Body of pancreas (tissue), 4 donors: ENCODE data around the gene NFATC2. TPM values are rescaled to one million over a fixed set of nuclear protein-coding genes. Genes with fewer than 3 reads are reported as not detected.

Source experiments
- ATAC-seq: fragments of 150-250 bp; one replicate; pipeline ENCODE4 v1.9.1; 2016
- DNase-seq, 4 donors: peaks; one replicate each; pipeline ENCODE4 v3.0.0-alpha.2; 2019
- H3K27ac ChIP-seq, 4 donors: fragments of 200-600 bp; sonication (generic); 1 replicate in 3 of 4; 2 replicates in 1 of 4; pipeline versions ENCODE4 v1.5.1 to v1.6.1; 2016 to 2019; ENCODE audit warnings: mild to moderate bottlenecking in 1 of 4, mixed read lengths in 1 of 4, moderate library complexity in 1 of 4
- H3K27me3 ChIP-seq, 2 donors: fragments of 200-600 bp; sonication (generic); one replicate each; pipeline ENCODE4 v1.6.0; 2016; ENCODE audit warnings: mild to moderate bottlenecking in 1 of 2
- H3K36me3 ChIP-seq, 2 donors: fragments of 200-600 bp; sonication (generic); replicated peaks in 1 of 2; 2 replicates each; pipeline ENCODE4 v1.5.1; 2016; ENCODE audit warnings: low read depth in 2 of 2; ENCODE audit not compliant: insufficient read depth in 1 of 2
- H3K4me1 ChIP-seq: fragments of 200-600 bp; sonication (generic); one replicate; pipeline ENCODE4 v1.6.0; 2016
- H3K4me3 ChIP-seq, 2 donors: fragments of 200-600 bp; sonication (generic); 1 replicate in 1 of 2; 2 replicates in 1 of 2; pipeline ENCODE4 v1.5.1; 2016 to 2019
- H3K9me3 ChIP-seq, 3 donors: fragments of 200-600 bp; sonication (generic); 1 replicate in 2 of 3; 2 replicates in 1 of 3; pipeline ENCODE4 v1.5.1; 2016
- POLR2A ChIP-seq, 3 donors: fragments of 450-650 bp; IDR thresholded peaks; one replicate each; pipeline ENCODE4 v1.6.1; 2016; ENCODE audit warnings: antibody characterized with exemption in 3 of 3, mild to moderate bottlenecking in 2 of 3
- WGBS, 2 donors: methylation state at CpG; one replicate each; pipeline ENCODE4 v1.1.5; 2017; 5-methylcytosine and 5-hydroxymethylcytosine counted together
- intact Hi-C: fragments of 100-400 bp; cut with DNase I; formaldehyde crosslinking; loops from one replicate; pipeline ENCODE4 v1.15.1; 2023
- total RNA-seq, 2 donors: library from RNA; depleted of rRNA; stranded (reverse); fragments of >200 nt; gene quantifications; one replicate each; pipeline ENCODE4 v1.1.0, GENCODE V29; 2016
- TF ChIP-seq, protein P1 (sequence below), 7 experiments: fragments of 450-650 bp in 4 of 7; fragments of 200-600 bp in 3 of 7; sonication (generic) in 3 of 7; IDR thresholded peaks; one replicate each; pipeline ENCODE4 v1.5.1; 2016 to 2019; ENCODE audit warnings: antibody characterized with exemption in 7 of 7

NFATC2 gene
- total RNA-seq, 2 donors from 2014 or later, result 4.9 to 7.6 TPM

DNA sequence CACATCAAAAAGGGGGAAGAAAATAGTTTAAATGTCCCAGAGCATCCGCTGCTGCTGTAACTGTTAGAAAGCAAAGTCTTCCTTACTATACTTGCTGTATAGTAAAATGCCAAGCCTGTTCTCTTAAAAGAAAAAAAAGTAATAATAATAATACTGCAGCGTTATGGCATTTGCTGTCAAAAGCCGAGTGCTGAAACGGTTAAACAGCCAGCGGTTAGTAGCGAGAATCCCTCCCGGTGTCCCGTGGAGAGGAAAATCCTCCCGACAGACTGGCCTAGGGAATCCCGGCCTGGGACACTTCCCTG lies 19.5 kb upstream of the NFATC2 start:
- no peak overlapping the region for H3K4me3 ChIP-seq
- no peaks in the 10 kb centered on the region for H3K36me3 ChIP-seq
- no peak for DNase-seq
- ATAC-seq, result peak; percentile 6
- H3K4me1 ChIP-seq, result peaks cover 38% of the 10 kb centered on the region
- peaks cover 0 to 22% of the 10 kb centered on the region in 2 donors for H3K27me3 ChIP-seq
- WGBS, 2 donors, result 2 to 3% methylated on average over 10 of the region's 10 CpGs
- TF ChIP-seq POLR2A (IDR thresholded peaks at IDR 0.05), result no peak
- TF ChIP-seq, protein P1, sequence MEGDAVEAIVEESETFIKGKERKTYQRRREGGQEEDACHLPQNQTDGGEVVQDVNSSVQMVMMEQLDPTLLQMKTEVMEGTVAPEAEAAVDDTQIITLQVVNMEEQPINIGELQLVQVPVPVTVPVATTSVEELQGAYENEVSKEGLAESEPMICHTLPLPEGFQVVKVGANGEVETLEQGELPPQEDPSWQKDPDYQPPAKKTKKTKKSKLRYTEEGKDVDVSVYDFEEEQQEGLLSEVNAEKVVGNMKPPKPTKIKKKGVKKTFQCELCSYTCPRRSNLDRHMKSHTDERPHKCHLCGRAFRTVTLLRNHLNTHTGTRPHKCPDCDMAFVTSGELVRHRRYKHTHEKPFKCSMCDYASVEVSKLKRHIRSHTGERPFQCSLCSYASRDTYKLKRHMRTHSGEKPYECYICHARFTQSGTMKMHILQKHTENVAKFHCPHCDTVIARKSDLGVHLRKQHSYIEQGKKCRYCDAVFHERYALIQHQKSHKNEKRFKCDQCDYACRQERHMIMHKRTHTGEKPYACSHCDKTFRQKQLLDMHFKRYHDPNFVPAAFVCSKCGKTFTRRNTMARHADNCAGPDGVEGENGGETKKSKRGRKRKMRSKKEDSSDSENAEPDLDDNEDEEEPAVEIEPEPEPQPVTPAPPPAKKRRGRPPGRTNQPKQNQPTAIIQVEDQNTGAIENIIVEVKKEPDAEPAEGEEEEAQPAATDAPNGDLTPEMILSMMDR (IDR thresholded peaks at IDR 0.05), result no peak
- intact Hi-C loops, result no loop called here
- peak overlapping the region; percentile 30 to 67 (median 41) for H3K27ac ChIP-seq
- H3K9me3 ChIP-seq, result no peaks in the 10 kb centered on the region

DNA sequence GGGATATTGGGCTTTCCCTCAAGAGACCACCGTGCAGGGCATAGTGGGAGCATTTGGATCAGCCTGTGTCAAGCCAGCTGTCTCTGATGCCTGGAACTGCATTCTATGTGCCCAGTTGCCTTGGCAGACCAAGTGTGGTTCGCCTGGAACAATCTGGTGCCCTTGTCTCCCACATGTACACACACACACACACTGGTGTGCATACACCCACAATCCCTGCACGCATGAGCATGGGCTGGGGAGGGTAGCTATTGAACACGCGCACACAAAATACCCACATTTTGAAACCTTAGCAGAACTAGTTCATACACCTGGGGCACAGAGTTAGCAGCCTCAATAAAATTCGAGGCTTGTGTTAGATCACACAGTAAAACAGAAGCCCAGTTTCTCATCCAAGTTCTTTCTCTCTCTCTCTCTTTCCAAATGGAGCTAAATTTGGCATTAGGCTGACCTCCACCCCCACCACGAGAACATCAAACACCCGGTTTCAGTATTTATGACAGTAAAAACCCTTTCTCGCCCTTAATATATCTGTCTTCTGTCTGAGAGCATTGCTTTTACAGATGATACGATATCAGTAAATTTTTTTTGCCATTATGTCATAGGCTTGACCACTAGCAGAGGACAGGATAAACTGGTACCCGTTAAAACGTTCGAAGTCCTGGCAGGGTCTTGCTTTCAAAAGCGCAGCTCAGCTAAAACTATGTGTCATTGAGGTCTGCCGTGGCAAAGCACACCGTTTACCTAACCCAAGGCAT lies 18.2 kb upstream of the NFATC2 start:
- H3K4me1 ChIP-seq, result peaks cover 38% of the 10 kb centered on the region
- DNase-seq, result no peak
- ATAC-seq, result no peak
- WGBS, 2 donors, result 24 to 25% methylated on average over 16 of the region's 16 CpGs
- no peaks in the 10 kb centered on the region for H3K36me3 ChIP-seq
- TF ChIP-seq, protein P1 (IDR thresholded peaks at IDR 0.05), result no peak
- TF ChIP-seq POLR2A (IDR thresholded peaks at IDR 0.05), result no peak
- intact Hi-C loops, result no loop called here
- H3K9me3 ChIP-seq, result no peaks in the 10 kb centered on the region
- no peak overlapping the region for H3K4me3 ChIP-seq
- H3K27me3 ChIP-seq, result peaks cover 0 to 22% of the 10 kb centered on the region in 2 donors
- no peak overlapping the region for H3K27ac ChIP-seq

DNA sequence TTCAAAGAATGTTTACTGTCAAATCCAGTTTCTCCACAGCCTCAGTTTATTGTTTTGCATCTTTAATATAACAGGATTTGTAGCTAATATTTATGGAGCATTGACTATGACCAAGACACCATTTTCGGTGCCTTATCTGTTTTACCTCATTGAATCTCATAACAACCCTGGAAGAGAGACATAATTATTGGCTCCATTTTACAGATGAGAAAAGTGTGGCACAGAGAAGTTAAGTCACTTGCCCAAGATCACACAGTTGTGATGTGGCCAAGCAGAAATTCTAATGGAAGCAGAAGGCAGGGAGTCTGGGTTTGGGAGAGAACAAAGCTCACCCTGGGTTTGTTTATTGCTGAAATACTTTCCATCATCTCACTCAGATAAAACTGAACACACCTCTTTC lies 17.5 kb upstream of the NFATC2 start:
- WGBS, 2 donors, result 60 to 81% methylated on average over 1 of the region's 1 CpG
- H3K4me3 ChIP-seq, result no peak overlapping the region
- DNase-seq (no peak), ATAC-seq (no peak)
- peaks cover 38% of the 10 kb centered on the region for H3K4me1 ChIP-seq
- peaks cover 0 to 22% of the 10 kb centered on the region in 2 donors for H3K27me3 ChIP-seq
- H3K36me3 ChIP-seq, result no peaks in the 10 kb centered on the region
- no peak overlapping the region for H3K27ac ChIP-seq
- intact Hi-C loops, result no loop called here
- TF ChIP-seq, protein P1 (IDR thresholded peaks at IDR 0.05), result no peak
- TF ChIP-seq POLR2A (IDR thresholded peaks at IDR 0.05), result no peak
- H3K9me3 ChIP-seq, result no peaks in the 10 kb centered on the region

DNA sequence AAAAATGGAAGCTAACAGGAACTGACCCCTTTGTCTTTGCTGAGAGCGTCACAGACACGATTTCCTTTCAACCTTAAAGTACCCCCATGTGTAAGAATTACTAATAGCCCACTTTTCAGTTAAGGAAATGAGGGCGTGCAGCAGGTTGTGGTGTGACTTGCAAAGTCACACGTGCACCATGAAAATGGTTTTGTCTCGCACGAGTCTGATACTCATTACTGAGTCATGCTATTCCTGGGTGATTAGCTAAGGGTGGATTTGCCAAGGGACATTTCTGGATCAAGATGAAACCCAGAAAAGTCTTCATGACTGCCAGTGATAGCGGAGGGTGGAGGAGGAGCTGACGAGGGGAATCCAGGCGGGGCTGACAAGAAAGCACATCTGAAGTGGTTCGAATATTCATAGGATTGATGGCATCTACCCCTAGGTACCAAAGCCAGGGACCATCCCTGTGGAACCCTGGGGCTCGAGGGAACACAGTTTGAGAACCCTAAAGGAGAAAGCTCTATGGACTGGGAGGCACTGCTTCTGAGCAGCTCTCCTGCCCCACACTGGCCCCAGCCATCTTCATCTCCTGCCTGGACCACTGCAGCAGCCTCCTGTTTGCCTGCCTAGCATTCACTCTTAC lies 12.1 kb upstream of the NFATC2 start:
- intact Hi-C loops, result no loop called here
- H3K4me3 ChIP-seq, result no peak overlapping the region
- H3K36me3 ChIP-seq, result no peaks in the 10 kb centered on the region
- ATAC-seq, result no peak
- H3K27me3 ChIP-seq, result peaks cover 0 to 13% of the 10 kb centered on the region in 2 donors
- no peak for DNase-seq
- TF ChIP-seq, protein P1 (IDR thresholded peaks at IDR 0.05), result no peak
- TF ChIP-seq POLR2A (IDR thresholded peaks at IDR 0.05), result no peak
- H3K4me1 ChIP-seq, result no peaks in the 10 kb centered on the region
- no peak overlapping the region for H3K27ac ChIP-seq
- WGBS, 2 donors, result 57 to 74% methylated on average over 11 of the region's 11 CpGs
- no peaks in the 10 kb centered on the region for H3K9me3 ChIP-seq
